T-helper 1 cell treated with Interleukin-12 subunit alpha and Interleukin-12 subunit beta and Interleukin-4 antibody, amounts not matched to agents 30 ng/mL and 1 ng/mL, for 36 hours (primary cell): ENCODE results near the gene VPS35L. TPM values are rescaled to one million over a fixed set of nuclear protein-coding genes. Genes with fewer than 3 reads are reported as not detected.

Source experiments
- intact Hi-C: fragments of 100-400 bp; cut with micrococcal nuclease; formaldehyde crosslinking; loops from one replicate; pipeline ENCODE4 v1.15.1; 2024
- total RNA-seq: library from RNA; stranded (reverse); gene quantifications from 2 replicates; pipeline ENCODE4 v1.2.3, GENCODE V29; 2022

VPS35L gene
- total RNA-seq, 1 donor from 2014 or later, result 57.5 TPM

GRCh38 chr16:19683453-19684236, 128.1 kb downstream of the VPS35L start:
- intact Hi-C loops, result no loop called here

GRCh38 chr16:19685176-19685575, 129.7 kb downstream of the VPS35L start:
- intact Hi-C loops, result no loop called here

DNA sequence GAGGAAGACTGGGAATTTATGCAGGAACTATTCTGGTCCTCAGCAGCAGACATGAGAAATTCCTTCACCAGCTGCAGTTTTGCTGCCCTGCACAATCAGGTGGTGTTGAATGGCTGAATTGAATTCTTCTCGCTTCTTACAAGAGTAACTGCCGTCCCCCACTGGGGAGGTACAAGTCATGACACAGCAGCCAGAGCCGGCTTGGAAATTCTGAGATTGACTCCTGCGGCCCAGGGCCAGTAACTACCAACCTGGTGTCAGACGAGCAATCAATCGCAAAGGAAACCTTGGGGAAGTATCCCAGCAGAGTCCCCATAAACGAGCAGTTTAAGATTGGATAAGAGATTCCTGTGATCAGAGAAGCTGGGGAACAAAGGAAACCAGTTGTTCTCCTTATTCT, 131.8 kb downstream of the VPS35L start:
- intact Hi-C loops, result no loop called here

- intact Hi-C loops, result no loop called here
Observed at GRCh38 chr16:19688396-19689024, 133.0 kb downstream of the VPS35L start.

DNA sequence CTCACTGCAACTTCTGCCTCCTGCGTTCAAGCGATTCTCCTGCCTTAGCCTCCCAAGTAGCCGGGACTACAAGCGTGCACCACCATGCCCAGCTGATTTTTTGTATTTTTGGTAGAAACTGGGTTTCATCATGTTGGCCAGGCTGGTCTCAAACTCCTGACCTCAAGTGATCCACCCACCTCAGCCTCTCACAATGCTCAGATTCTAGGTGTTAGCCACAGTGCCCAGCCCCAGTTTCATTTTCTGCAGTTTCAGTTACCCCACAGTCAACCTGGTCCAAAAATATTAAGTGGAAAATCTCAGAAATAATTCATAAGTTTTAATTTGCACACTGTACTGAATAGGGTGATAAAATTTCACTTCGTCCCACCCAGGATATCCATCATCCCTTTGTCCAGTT, 133.8 kb downstream of the VPS35L start:
- intact Hi-C loops, result no loop called here

- intact Hi-C loops, result no loop called here
Observed at GRCh38 chr16:19690196-19690595, 134.7 kb downstream of the VPS35L start.

DNA sequence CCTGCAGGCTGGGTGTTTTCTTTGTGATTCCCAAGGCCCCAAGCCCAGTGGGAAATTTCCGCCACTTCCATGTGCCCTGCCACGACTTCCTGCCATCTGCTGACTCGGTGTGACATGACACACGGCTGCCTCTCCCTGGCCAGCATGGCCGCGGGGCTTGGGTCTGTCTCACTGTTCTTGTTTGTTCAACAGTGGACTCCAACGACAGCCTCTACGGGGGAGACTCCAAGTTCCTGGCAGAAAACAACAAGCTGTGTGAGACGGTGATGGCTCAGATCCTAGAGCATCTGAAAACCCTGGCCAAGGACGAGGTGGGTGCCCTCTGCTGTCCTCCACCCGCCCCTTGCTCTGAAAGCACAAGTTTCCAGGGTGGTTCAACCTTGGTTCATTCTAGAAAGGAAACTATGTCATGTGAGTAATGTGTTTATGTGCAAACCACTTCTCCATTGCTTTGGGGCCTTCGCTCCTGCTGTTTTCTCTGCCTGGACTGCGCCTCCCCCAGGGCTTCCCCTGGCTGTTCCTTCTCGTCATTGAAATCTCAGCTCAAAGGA, 135.7 kb downstream of the VPS35L start:
- intact Hi-C loops, result no loop called here

DNA sequence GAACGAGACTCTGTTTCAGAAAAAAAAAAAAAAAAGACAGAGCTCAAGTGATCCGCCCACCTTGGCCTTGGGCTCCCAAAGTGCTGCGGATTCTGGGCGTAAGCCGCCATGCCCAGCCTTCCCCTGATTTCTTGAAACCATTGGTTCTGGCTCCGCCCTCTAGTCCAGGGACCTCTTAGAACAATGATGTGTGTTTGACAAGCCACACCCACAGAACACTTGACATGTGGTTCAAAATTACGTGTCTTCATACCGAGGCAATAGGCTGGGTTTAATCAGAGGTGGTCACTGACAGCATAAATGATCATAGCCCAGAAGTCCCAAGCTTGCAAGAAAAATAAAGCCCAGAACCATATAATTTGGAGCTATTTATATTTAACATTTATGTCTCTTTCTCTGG, 139.5 kb downstream of the VPS35L start:
- intact Hi-C loops, result no loop called here

DNA sequence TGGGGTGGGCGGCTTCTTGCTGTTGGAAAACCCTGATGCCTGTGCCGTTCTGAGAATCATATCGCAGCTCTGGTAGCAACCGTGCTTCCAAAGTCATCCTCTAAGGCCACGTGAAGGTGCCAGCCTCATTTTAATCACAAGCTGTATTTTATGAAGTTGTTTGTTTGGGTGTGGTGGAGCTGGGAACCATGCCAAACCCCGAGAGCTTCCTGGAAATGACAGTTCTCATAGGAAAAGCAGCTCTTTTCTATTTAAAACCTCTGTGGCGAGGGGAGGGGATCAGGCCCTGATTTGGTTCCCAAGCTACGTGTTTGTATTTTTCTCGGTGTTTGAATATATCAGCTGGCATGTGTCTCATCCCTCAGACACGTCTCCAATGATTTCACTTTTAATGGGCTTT, 140.8 kb downstream of the VPS35L start:
- intact Hi-C loops, result no loop called here

DNA sequence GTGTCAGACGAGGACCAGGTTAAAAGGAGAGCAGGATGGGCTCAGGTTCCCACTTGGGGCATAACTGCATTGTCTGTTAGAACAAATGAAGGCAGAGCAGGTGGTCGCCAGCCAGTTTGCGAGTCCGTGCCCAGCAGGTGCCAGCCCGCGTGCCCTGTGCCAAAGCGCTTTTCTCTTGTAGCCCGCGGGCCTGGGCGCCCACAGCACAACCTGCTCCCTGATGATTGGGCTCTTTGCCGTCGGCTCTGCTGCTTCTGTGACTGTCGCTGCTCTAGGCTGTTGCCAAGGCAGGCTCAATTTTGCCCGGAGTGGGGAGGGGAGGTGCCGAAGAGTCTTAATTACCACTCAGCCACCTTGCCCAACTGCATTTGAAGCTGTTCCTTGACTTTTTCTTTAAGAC, 141.5 kb downstream of the VPS35L start:
- intact Hi-C loops, result no loop called here

- intact Hi-C loops, result no loop called here
Observed at GRCh38 chr16:19697756-19698318, 142.3 kb downstream of the VPS35L start.

DNA sequence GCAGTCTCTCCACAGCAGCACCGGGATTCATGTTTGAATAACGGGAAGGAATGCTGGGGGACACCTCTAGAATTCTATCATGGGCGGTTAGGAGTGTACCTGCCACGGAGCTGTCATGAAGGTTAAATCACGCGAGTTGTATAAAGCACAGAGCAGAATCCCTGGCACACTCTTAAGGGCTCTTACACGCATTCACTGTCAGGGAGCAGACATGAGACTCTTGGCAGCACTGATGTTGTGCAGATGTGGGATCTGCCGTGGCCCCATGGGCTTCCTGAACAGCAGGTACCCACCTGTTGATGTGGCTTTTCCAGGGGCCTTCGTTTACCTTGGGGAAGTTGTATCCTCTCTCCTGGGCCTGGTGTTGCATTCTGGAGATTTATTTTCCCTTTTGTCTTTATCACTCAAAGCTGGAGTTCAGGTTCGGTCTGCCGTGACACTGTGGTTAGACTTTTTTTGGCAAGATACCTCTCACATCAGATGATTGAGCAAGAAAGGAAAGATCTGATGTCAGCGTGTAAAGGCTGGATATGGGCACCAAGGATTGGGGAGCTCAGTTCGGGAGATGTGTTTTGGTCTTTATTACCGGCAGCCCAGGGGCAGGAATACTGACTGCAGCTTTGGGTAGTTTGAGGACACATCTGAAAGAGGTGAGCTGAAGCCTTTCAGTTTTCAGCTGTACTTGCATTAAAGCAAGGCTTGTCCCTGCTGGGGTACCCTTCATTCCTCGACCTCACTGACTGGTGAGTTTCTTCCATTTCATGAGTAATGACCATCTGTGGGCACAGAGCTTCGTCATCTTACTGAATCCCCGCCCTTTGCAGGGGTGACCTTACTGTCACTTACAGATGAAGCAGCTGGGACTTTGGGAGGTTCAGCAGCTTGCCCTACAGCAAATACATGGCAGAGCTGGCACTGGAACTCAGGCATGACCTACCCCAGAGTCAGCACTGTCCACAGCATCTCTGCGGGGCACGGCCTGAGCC, 143.3 kb downstream of the VPS35L start:
- intact Hi-C loops, result no loop called here

GRCh38 chr16:19699472-19699871, 144.0 kb downstream of the VPS35L start:
- intact Hi-C loops, result no loop called here

- intact Hi-C loops, result no loop called here
Observed at GRCh38 chr16:19700319-19700781, 144.8 kb downstream of the VPS35L start.

DNA sequence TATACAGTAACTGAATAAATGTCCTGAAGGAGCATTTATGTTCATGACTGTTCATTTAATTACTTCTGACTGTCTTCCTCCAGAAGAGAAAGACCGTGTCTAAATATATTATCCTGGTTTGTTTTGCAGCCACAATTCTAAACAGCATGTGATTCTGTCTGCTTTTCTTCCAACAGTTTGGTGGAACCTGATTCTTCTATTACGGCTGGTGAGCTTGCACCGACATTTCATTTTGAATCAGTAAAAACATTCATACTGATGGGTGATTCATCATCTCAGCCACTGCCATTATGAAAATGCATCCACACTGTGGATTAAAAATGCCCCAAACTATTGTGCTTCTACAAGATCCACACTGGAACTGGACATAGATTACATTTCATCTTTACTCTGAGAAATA, 145.6 kb downstream of the VPS35L start:
- intact Hi-C loops, result no loop called here

- intact Hi-C loops, result no loop called here
Observed at GRCh38 chr16:19703172-19703889, 147.8 kb downstream of the VPS35L start.

- intact Hi-C loops, result no loop called here
Observed at GRCh38 chr16:19704321-19705145, 149.0 kb downstream of the VPS35L start.

DNA sequence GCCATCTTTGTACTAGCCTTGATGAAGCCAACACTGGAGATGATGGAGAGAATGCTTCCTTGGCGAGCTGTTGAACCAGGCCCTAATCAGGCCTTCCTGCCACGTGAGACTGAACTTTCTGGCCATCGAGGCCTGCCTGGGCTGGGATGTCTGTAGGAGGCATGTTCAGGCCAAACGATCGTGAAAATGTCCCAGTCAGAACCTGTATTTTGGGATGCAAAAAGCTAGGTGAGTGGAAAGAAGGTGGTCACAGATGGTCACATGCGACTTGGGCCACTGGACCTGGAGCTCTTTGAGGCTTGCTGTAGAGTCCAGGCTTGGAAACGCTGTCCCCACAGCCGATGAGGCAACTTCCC, 149.6 kb downstream of the VPS35L start:
- intact Hi-C loops, result no loop called here

GRCh38 chr16:19705843-19706242, 150.3 kb downstream of the VPS35L start:
- intact Hi-C loops, result no loop called here

- intact Hi-C loops, result no loop called here
Observed at GRCh38 chr16:19706846-19707245, 151.3 kb downstream of the VPS35L start.
